ENCODE results near the gene TMEM269.

GRCh38 chr1:42831273-42831672 is 46.5 kb downstream of the TMEM269 start:
- TF ChIP-seq CTCF (IDR thresholded peaks at IDR 0.05) (no peak), POLR2A (IDR thresholded peaks at IDR 0.05) (no peak)

Data from Peyer's patch (tissue), 4 donors.